SU-DHL-6 (cell line): ENCODE results near the gene MLKL.

Experiments
- EZH2phosphoT487 ChIP-seq: fragments of 200-600 bp; sonication (generic), shearing (Covaris generic); conservative IDR thresholded peaks from 2 replicates; pipeline ENCODE4 v1.6.1; 2018; ENCODE audit warnings: mild to moderate bottlenecking, antibody characterized with exemption, low read length, moderate library complexity, mixed read lengths
- TF ChIP-seq, protein P1 (sequence below): fragments of 200-600 bp; sonication (generic); IDR thresholded peaks from one replicate; pipeline ENCODE4 v1.5.1; 2017; ENCODE audit warnings: antibody characterized with exemption, mild to moderate bottlenecking, low read length, moderate library complexity; ENCODE audit not compliant: insufficient read depth, poor library complexity, severe bottlenecking

- TF ChIP-seq, protein P1, sequence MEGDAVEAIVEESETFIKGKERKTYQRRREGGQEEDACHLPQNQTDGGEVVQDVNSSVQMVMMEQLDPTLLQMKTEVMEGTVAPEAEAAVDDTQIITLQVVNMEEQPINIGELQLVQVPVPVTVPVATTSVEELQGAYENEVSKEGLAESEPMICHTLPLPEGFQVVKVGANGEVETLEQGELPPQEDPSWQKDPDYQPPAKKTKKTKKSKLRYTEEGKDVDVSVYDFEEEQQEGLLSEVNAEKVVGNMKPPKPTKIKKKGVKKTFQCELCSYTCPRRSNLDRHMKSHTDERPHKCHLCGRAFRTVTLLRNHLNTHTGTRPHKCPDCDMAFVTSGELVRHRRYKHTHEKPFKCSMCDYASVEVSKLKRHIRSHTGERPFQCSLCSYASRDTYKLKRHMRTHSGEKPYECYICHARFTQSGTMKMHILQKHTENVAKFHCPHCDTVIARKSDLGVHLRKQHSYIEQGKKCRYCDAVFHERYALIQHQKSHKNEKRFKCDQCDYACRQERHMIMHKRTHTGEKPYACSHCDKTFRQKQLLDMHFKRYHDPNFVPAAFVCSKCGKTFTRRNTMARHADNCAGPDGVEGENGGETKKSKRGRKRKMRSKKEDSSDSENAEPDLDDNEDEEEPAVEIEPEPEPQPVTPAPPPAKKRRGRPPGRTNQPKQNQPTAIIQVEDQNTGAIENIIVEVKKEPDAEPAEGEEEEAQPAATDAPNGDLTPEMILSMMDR, result no peak
- no peak for TF ChIP-seq EZH2phosphoT487
Observed at GRCh38 chr16:74625500-74626350, 74.9 kb downstream of the MLKL start.
